Cerebellar nuclear complex (tissue), 1 donor: ENCODE measurements around the gene INSYN2A.

Experiments
- DNase-seq, 2 experiments: peaks; one replicate each; lab custom pipeline; 2025; lab: John Stamatoyannopoulos, UW

INSYN2A gene

GRCh38 chr10:127154831-127155620 is 41.4 kb downstream of the INSYN2A start:
- no peak for DNase-seq

GRCh38 chr10:127153181-127153580 is 43.2 kb downstream of the INSYN2A start:
- DNase-seq = no peak

- DNase-seq = no peak
Observed at GRCh38 chr10:127151981-127152699, 44.3 kb downstream of the INSYN2A start.

- no peak for DNase-seq
Observed at GRCh38 chr10:127151541-127151940, 44.9 kb downstream of the INSYN2A start.

GRCh38 chr10:127150136-127150535 is 46.3 kb downstream of the INSYN2A start:
- no peak for DNase-seq

DNA sequence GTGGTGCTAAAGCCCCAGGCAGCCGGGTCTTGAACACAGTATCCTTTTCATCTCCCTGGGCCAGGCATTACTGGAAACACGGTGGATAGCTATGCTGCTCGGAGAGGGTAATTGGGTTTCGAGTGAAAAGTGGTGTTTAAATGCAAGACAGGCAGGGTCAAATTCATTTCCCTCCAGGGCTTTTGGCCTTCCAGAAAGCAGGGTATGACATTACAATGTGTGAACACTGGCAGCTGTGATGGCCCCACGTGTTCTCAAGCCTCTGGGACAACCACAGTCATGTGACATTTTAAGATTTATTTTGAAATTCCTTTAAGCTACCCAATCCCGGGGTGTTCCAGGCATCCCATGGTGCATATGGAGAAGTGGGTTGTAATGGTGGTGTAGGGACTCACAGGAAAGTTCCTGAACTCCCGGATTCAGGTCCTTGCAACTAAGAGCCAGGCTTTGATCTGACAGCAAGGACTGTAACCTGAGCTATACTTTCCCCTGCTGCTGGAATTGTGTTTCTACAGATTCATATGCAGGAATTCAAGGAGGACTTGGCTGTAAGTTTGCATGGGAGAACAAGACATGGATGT is 46.8 kb downstream of the INSYN2A start:
- DNase-seq = no peak

DNA sequence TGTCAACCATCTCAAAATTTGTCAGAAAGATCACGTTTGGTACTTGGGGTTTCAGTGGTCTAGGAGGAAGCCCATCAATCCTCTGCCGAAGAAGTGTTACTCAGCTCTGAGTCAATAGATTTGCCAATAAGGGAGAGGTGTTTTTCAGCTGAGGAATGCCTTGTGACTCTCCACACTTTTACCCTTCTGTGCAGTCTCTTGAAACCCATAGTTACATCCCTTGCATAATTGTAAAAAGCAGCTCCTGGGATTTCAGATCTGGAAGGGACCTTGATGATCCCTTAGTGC is 47.5 kb downstream of the INSYN2A start:
- no peak for DNase-seq

DNA sequence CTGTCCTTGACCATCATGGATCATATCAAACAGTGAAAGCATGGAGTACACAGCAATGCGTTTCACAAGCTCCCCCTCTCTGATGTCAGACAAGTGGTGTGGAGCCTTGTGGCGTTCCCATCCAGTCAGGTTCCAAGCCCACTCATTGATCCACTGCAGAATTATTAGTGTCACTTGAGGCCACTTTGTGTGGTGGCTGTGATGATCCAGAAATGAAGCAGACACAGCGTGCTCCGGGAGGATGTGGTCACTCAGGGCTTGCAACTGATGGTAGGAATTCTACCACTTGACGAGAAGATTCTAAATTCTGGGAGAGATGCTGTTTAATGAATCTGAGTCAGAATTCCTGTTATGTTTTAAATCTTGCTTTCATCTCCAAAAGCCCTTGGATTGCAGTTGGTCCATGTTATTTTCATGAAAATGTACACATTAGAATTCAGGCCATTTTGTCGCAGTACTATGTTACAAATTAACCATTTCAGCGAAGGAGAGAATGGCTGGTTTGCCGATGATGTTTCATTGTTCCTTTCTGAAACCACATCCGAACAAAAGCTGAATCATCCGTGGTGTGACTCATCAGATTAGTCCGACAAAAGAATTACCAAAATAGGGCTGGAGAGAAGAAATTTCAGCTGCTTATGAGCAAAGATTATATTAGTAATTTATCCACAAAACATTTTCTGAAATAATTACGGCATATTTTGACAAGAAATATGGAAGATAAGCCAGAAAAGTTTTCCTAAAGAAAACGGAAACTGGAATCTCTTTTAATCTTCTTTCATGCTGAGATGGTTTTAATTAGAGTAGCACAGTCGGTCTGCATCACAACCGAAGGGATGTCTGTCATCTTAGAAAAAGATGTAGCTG is 48.1 kb downstream of the INSYN2A start:
- no peak for DNase-seq

DNA sequence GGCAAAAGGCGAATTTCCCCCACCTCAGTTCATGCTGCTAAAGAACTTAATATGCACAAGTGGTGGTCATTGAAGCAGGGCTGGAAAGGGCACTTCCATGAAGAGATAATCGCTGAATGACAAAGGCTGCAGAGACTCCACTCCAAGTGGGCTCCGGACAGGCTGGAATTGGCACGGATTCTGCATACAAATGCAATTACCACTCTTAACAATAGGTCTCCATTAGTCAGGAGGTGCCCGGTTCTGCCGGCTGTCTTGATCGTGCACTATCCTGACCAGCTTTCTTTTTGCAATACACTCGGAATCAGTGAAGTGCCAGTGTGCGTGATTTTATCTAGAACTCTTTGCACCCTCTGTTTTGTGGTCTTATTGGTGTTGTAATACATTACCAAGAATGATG is 49.7 kb downstream of the INSYN2A start:
- DNase-seq = no peak
